ENCODE data around the gene MICALL1.

Gene MICALL1

GRCh38 chr22:37967147-37967546, 61.0 kb downstream of the MICALL1 start:
- Histone ChIP-seq H3K27ac (no peak overlapping the region), H3K36me3 (replicated peaks) (peaks cover 38% of the 10 kb centered on the region), H3K27me3 (replicated peaks) (no peaks in the 10 kb centered on the region), H3K4me3 (ENCODE audit: low read depth, low read length) (no peak overlapping the region)
- in situ Hi-C loops (cut with HindIII; ENCODE audit: low pct_ligation_motif_present, low sequenced_read_pairs): no loop called here
- TF ChIP-seq, protein P1, sequence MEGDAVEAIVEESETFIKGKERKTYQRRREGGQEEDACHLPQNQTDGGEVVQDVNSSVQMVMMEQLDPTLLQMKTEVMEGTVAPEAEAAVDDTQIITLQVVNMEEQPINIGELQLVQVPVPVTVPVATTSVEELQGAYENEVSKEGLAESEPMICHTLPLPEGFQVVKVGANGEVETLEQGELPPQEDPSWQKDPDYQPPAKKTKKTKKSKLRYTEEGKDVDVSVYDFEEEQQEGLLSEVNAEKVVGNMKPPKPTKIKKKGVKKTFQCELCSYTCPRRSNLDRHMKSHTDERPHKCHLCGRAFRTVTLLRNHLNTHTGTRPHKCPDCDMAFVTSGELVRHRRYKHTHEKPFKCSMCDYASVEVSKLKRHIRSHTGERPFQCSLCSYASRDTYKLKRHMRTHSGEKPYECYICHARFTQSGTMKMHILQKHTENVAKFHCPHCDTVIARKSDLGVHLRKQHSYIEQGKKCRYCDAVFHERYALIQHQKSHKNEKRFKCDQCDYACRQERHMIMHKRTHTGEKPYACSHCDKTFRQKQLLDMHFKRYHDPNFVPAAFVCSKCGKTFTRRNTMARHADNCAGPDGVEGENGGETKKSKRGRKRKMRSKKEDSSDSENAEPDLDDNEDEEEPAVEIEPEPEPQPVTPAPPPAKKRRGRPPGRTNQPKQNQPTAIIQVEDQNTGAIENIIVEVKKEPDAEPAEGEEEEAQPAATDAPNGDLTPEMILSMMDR (IDR thresholded peaks at IDR 0.05; ENCODE audit: low read depth, low read length, missing control alignments): no peak
- no peak for DNase-seq

DNA sequence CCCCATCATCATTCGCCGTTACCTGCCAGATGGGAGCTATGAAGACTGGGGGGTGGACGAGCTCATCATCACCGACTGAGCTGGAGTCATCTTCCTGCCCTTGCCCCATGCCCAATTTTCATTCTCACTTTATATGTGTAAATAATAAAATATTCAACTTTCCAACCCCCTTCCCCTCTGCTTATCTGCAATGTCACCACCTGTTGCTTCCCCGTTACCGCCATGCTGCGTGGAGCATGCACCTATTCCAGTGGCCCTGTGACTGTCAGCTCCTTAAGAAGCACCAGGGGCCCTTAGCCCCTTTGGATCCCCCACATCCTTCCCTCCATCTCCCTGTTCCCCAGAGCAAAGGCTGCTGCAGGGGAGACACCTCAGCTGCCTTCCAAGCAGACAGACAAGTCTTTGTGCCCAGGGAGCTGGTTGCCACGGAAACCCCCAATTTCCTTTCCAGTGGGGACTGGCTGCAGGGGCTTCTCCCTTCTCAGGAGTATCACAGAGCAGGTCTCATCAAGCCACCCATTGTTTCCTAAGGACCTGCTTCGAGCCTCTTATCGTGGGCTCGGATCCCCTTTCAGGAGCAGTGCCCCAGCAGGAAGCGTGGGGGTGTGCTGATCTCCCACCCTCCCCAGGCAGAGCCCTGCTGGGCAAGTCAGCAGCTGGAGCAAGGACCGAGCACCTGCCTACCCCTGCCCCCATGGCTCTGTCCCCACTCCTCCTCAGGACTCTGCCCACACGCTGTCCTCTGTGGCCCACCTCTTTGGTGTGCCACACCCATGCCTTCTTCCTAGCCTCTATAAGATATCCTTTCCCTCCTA, 61.7 kb downstream of the MICALL1 start:
- in situ Hi-C loops (cut with HindIII; ENCODE audit: low pct_ligation_motif_present, low sequenced_read_pairs): no loop called here
- H3K4me3 ChIP-seq (ENCODE audit: low read depth, low read length): no peak overlapping the region
- TF ChIP-seq, protein P1 (IDR thresholded peaks at IDR 0.05; ENCODE audit: low read depth, low read length, missing control alignments): no peak
- no peak overlapping the region for H3K27ac ChIP-seq
- DNase-seq: no peak
- no peaks in the 10 kb centered on the region for H3K27me3 ChIP-seq (replicated peaks)
- peaks cover 36% of the 10 kb centered on the region for H3K36me3 ChIP-seq (replicated peaks)

- H3K4me3 ChIP-seq (ENCODE audit: low read depth, low read length): no peak overlapping the region
- H3K36me3 ChIP-seq (replicated peaks): peaks cover 31% of the 10 kb centered on the region
- DNase-seq: no peak
- no peaks in the 10 kb centered on the region for H3K27me3 ChIP-seq (replicated peaks)
- TF ChIP-seq, protein P1 (IDR thresholded peaks at IDR 0.05; ENCODE audit: low read depth, low read length, missing control alignments): no peak
- no peak overlapping the region for H3K27ac ChIP-seq
- in situ Hi-C loops (cut with HindIII; ENCODE audit: low pct_ligation_motif_present, low sequenced_read_pairs): no loop called here
Measured at GRCh38 chr22:37968452-37969251, 62.6 kb downstream of the MICALL1 start.

GRCh38 chr22:37970864-37971263, 64.8 kb downstream of the MICALL1 start:
- no peak overlapping the region for H3K27ac ChIP-seq
- TF ChIP-seq, protein P1 (IDR thresholded peaks at IDR 0.05; ENCODE audit: low read depth, low read length, missing control alignments): no peak
- H3K27me3 ChIP-seq (replicated peaks): no peaks in the 10 kb centered on the region
- no peak overlapping the region for H3K4me3 ChIP-seq (ENCODE audit: low read depth, low read length)
- H3K36me3 ChIP-seq (replicated peaks): peaks cover 23% of the 10 kb centered on the region
- DNase-seq: no peak
- in situ Hi-C loops (cut with HindIII; ENCODE audit: low pct_ligation_motif_present, low sequenced_read_pairs): no loop called here

DNA sequence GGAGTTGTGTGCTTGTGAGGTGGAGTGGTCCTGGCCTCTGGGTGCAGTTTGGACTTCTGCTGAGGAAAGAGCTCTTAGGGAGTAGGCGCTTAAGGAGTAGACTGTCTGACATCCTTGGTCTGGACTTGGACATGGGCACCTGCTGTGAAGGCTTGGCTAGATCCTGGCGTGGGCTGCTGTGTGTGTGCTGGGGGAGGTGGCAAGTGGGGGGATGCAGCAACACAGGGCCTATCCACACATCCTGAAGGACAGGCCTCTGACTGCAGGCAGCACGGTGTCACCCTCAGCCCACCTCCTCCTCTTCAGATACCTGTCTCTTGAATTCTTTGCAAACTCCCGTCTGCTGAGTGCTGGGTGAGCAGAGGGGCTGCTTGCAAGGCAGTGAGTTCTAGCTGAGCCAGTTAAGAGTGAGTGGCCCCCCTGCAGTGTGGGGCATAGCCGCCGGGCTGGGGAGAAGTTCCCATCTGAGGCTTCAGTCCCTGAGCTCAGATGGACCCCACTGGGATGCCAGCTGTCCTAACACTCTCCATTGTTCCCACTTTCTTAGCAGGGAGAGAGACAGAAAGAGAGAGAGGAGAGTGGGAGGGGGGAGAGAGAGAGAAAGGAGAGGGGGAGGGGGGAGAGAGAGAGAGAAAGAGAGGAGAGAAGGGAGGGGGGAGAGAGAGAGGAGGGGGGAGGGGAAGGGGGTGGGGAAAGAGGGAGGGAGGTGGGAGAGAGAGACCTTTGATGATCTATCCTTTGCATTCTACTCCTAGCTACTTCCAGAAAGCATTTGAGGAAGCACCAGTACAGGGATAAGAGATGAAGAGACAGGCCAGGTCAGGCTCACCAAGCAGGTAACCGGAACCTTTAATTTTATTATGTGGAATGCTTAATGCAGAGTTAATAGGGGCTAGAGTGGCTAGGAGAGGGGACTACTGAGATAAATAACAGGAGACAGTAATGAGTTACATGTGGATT, 65.7 kb downstream of the MICALL1 start:
- Histone ChIP-seq H3K36me3 (replicated peaks) (peaks cover 20% of the 10 kb centered on the region), H3K27me3 (replicated peaks) (no peaks in the 10 kb centered on the region), H3K27ac (no peak overlapping the region), H3K4me3 (ENCODE audit: low read depth, low read length) (no peak overlapping the region)
- DNase-seq: no peak
- in situ Hi-C loops (cut with HindIII; ENCODE audit: low pct_ligation_motif_present, low sequenced_read_pairs): no loop called here
- TF ChIP-seq, protein P1 (IDR thresholded peaks at IDR 0.05; ENCODE audit: low read depth, low read length, missing control alignments): no peak
